Astrocyte (in vitro differentiated cells and primary cell): ENCODE measurements around the gene SLCO1A2.

ENCODE experiments used
- CTCF ChIP-seq: IDR thresholded peaks from 2 replicates; pipeline ENCODE4 v1.5.1; 2011; ENCODE audit warnings: low read depth, mild to moderate bottlenecking, inconsistent platforms, low read length, moderate library complexity; ENCODE audit not compliant: insufficient read depth
- EZH2 ChIP-seq: IDR thresholded peaks from 2 replicates; pipeline ENCODE4 v1.6.1; 2012; ENCODE audit warnings: mild to moderate bottlenecking, low read length, inconsistent platforms; ENCODE audit not compliant: insufficient read depth

GRCh38 chr12:21354641-21355040, 19.9 kb upstream of the SLCO1A2 start:
- no peak for TF ChIP-seq CTCF
- TF ChIP-seq EZH2, result no peak
